ENCODE data around the gene CTDSPL2.

- TF ChIP-seq CTCF (conservative IDR thresholded peaks at IDR 0.05): no peak
- no peak for TF ChIP-seq EZH2 (IDR thresholded peaks at IDR 0.05; ENCODE audit: low read depth)
These were observed 42.0 kb upstream of the CTDSPL2 start for GRCh38 chr15:44385344-44385942.
